Middle frontal gyrus (tissue), 1 donor: ENCODE measurements around the gene ECT2L.

Source experiments
- DNase-seq: peaks from one replicate; pipeline ENCODE4 v3.0.0-alpha.2; 2015; ENCODE audit warnings: low spot score; ENCODE audit errors: extremely low spot score

The ECT2L gene

GRCh38 chr6:138795809-138796603, at the start of gene ECT2L:
Gene ECT2L (plus strand): TSS chr6:138796087. CDS start chr6:138813275, 17,188 bp downstream.
- no peak for DNase-seq

GRCh38 chr6:138752017-138752416, 43.9 kb upstream of the ECT2L start:
- no peak for DNase-seq

GRCh38 chr6:138757136-138757535, 38.8 kb upstream of the ECT2L start:
- no peak for DNase-seq

GRCh38 chr6:138765896-138766655, 29.8 kb upstream of the ECT2L start:
- DNase-seq = peak; percentile 40

- DNase-seq = no peak
These were observed 26.7 kb upstream of the ECT2L start for GRCh38 chr6:138769102-138769676.

- no peak for DNase-seq
These were observed 23.2 kb upstream of the ECT2L start for GRCh38 chr6:138772596-138773176.

- DNase-seq = peak; percentile 93
These were observed 22.5 kb upstream of the ECT2L start, which contains the start of gene CCDC28A for GRCh38 chr6:138773177-138774091. Gene CCDC28A (plus strand): TSS chr6:138773769. CDS start chr6:138776121, 2,352 bp downstream.

- no peak for DNase-seq
These were observed 21.5 kb upstream of the ECT2L start for GRCh38 chr6:138774370-138774769.

GRCh38 chr6:138776659-138777058, 19.2 kb upstream of the ECT2L start:
- no peak for DNase-seq

- no peak for DNase-seq
These were observed 17.6 kb upstream of the ECT2L start for GRCh38 chr6:138778331-138778730.

- no peak for DNase-seq
These were observed 13.6 kb upstream of the ECT2L start for GRCh38 chr6:138782243-138782642.

- no peak for DNase-seq
These were observed 10.8 kb upstream of the ECT2L start for GRCh38 chr6:138785079-138785478.

GRCh38 chr6:138785980-138786379, 9.9 kb upstream of the ECT2L start:
- no peak for DNase-seq

GRCh38 chr6:138787138-138787537, 8.7 kb upstream of the ECT2L start:
- no peak for DNase-seq

GRCh38 chr6:138796771-138797170, 884 bp downstream of the ECT2L start:
- no peak for DNase-seq

- no peak for DNase-seq
These were observed 2.0 kb downstream of the ECT2L start for GRCh38 chr6:138797806-138798446.

GRCh38 chr6:138800377-138801150, 4.7 kb downstream of the ECT2L start:
- DNase-seq = no peak

GRCh38 chr6:138803331-138803730, 7.4 kb downstream of the ECT2L start:
- DNase-seq = no peak

GRCh38 chr6:138803861-138804260, 8.0 kb downstream of the ECT2L start:
- DNase-seq = no peak
